Sigmoid colon (tissue), 4 donors: ENCODE measurements around the gene MRPL20.

Experiments used
- POLR2AphosphoS5 ChIP-seq, 4 donors: sonication (generic); formaldehyde crosslinking; IDR thresholded peaks; one replicate each; pipeline ENCODE4 v1.6.1; 2017; ENCODE audit warnings: antibody characterized with exemption in 4 of 4
- TF ChIP-seq, protein P1 (sequence below), 4 experiments: fragments of 450-650 bp in 3 of 4; fragments of 200-600 bp in 1 of 4; IDR thresholded peaks; one replicate each; pipeline ENCODE4 v1.5.1; 2016 to 2019; ENCODE audit warnings: antibody characterized with exemption in 4 of 4, mild to moderate bottlenecking in 3 of 4, moderate library complexity in 2 of 4

DNA sequence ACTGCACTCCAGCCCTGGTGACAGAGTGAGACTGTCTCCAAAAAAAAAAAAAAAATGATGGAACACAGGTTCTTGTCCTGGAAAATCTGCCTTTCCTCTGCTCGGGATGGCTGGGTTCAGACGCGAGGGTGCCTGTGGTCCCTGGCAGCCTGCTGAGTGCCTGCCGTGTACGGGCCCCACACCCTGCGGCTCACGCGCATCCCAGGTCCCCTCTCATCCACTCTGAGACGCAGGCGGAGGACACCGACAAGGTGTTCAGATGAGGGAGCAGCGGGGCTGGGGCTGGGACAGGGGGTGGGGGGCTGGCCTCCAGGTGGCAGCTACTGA lies 18.3 kb upstream of the MRPL20 start:
- no peak for TF ChIP-seq POLR2AphosphoS5 (IDR thresholded peaks at IDR 0.05)
- TF ChIP-seq, protein P1, sequence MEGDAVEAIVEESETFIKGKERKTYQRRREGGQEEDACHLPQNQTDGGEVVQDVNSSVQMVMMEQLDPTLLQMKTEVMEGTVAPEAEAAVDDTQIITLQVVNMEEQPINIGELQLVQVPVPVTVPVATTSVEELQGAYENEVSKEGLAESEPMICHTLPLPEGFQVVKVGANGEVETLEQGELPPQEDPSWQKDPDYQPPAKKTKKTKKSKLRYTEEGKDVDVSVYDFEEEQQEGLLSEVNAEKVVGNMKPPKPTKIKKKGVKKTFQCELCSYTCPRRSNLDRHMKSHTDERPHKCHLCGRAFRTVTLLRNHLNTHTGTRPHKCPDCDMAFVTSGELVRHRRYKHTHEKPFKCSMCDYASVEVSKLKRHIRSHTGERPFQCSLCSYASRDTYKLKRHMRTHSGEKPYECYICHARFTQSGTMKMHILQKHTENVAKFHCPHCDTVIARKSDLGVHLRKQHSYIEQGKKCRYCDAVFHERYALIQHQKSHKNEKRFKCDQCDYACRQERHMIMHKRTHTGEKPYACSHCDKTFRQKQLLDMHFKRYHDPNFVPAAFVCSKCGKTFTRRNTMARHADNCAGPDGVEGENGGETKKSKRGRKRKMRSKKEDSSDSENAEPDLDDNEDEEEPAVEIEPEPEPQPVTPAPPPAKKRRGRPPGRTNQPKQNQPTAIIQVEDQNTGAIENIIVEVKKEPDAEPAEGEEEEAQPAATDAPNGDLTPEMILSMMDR (IDR thresholded peaks at IDR 0.05) = no peak
